Heart left ventricle (tissue), 13 donors: ENCODE data around the gene RCC1.

ENCODE experiments used
- CTCF ChIP-seq, 12 donors: fragments of 200-600 bp; sonication (generic) in 4 of 12; IDR thresholded peaks; one replicate each; pipeline versions ENCODE4 v1.5.0 to v1.8.0; 2018 to 2022; ENCODE audit warnings: antibody characterized with exemption in 12 of 12, mild to moderate bottlenecking in 5 of 12
- POLR2A ChIP-seq, 2 donors: fragments of 450-650 bp; IDR thresholded peaks; one replicate each; pipeline ENCODE4 v1.6.1; 2017; ENCODE audit warnings: antibody characterized with exemption in 2 of 2, mild to moderate bottlenecking in 2 of 2, moderate library complexity in 2 of 2
- donor health status: ischemic (EF 13 %, LVEDD 7.1; RV severe dilation, severe dysfunction).
- donor health status: DM: no; HTN: yes; CAD: no.
- donor health status: DM: no; HTN: no; CAD: no.
- donor health status: ischemic (EF 25% LVEDD 6.9; RV normal size, moderate dysfunction).
- donor health status: ischemic (EF 25% LVEDD 5.7; RV mildly dilated, moderate dysfunction).
- donor health status: ischemic (EF 35%, LVEDD 5.7; RV mildly dilated, moderate dysfunction).
- donor health status: nonischemic (EF 11% LVEDD 7.7; RV severe dilation, severe dysfunction).
- donor health status: DM: yes; HTN: yes; CAD: no.
- donor health status: PGD.
- donor health status: ischemic (EF 29% LVEDD 5.4; RV normal size, mild dysfunction).
- donor health status: nonischemic (EF 23%, LVEDD 6.1; RV moderate dilation, normal function).

DNA sequence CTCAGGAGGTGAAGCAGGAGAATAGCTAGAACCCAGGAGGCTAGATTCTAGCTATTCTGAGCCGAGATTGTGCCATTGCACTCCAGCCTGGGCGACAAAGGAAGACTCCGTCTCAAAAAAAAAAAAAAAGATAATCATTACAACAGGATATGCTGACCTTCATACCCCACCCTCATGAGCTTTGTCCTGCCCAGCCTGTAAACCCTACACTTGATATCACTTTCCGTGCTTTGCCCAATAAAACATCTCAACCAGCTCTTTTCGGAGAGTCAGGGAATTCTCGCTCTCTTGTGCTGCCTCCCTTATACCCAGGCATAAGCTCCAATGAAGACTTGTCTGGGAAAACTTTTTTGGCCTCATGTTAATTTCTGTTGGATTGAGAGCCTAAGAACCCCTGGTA, 45.5 kb downstream of the RCC1 start:
- TF ChIP-seq CTCF (IDR thresholded peaks at IDR 0.05) (no peak), POLR2A (IDR thresholded peaks at IDR 0.05) (no peak)
